PC-9 (cell line): Measurements from ENCODE around the gene SLC19A3. TPM values are rescaled to one million over a fixed set of nuclear protein-coding genes. Genes with fewer than 3 reads are reported as not detected.

Source experiments
- BruUV-seq: library from RNA; stranded (reverse); fragments of 400-500 nt; replicated peaks from 2 replicates; lab custom pipeline; 2021; lab: Mats Ljungman, UMichigan
- CTCF ChIA-PET: fragments of 300-600 bp; sonication (Branson Sonifier 250); formaldehyde crosslinking; loops from one replicate; lab custom pipeline; 2022; ENCODE audit warnings: antibody characterized with exemption; lab: Charles Lee
- POLR2A ChIA-PET: fragments of 300-600 bp; sonication (Branson Sonifier 250); formaldehyde crosslinking; loops from one replicate; lab custom pipeline; 2022; ENCODE audit warnings: antibody characterized with exemption; ENCODE audit not compliant: unreplicated experiment; lab: Charles Lee
- DNase-seq, 2 experiments: peaks; one replicate each; pipeline versions ENCODE4 v3.0.0 to v3.0.0-alpha.2; 2015 to 2022; ENCODE audit warnings: mixed read lengths in 1 of 2
- H2AFZ ChIP-seq: fragments of 200-600 bp; sonication (generic); 2 replicates; pipeline ENCODE4 v1.8.1; 2017; ENCODE audit warnings: antibody characterized with exemption
- H3F3A ChIP-seq: fragments of 200-600 bp; sonication (generic); 2 replicates; pipeline ENCODE4 v1.8.1; 2017; ENCODE audit warnings: antibody characterized with exemption, mild to moderate bottlenecking, low read depth; ENCODE audit not compliant: insufficient read depth
- H3K27ac ChIP-seq: fragments of 200-600 bp; sonication (generic); 2 replicates; pipeline ENCODE4 v1.6.1; 2016; ENCODE audit warnings: mixed run types
- H3K27me3 ChIP-seq: fragments of 200-600 bp; sonication (generic); 2 replicates; pipeline ENCODE4 v1.6.1; 2016; ENCODE audit warnings: low read depth, mixed run types; ENCODE audit not compliant: insufficient read depth
- H3K36me3 ChIP-seq: fragments of 200-600 bp; sonication (generic); 2 replicates; pipeline ENCODE4 v1.6.1; 2016; ENCODE audit warnings: low read depth, mixed run types
- H3K4me1 ChIP-seq: fragments of 200-600 bp; sonication (generic); replicated peaks from 2 replicates; pipeline ENCODE4 v1.6.1; 2016; ENCODE audit warnings: mixed run types; ENCODE audit not compliant: insufficient read depth
- H3K4me2 ChIP-seq: fragments of 200-600 bp; sonication (generic); 2 replicates; pipeline ENCODE4 v1.6.1; 2017; ENCODE audit warnings: mixed run types
- H3K4me3 ChIP-seq: fragments of 200-600 bp; sonication (generic); 2 replicates; pipeline ENCODE4 v1.6.1; 2016; ENCODE audit warnings: mixed run types
- H3K79me2 ChIP-seq: fragments of 200-600 bp; sonication (generic); 2 replicates; pipeline ENCODE4 v1.6.1; 2017; ENCODE audit warnings: low read depth, mixed run types
- H3K9me2 ChIP-seq: fragments of 200-600 bp; sonication (generic); 2 replicates; pipeline ENCODE4 v1.8.1; 2017; ENCODE audit warnings: mild to moderate bottlenecking; ENCODE audit not compliant: insufficient read depth
- H3K9me3 ChIP-seq: fragments of 200-600 bp; sonication (generic); 2 replicates; pipeline ENCODE4 v1.8.1; 2016; ENCODE audit warnings: low read depth; ENCODE audit not compliant: insufficient read depth
- H4K20me1 ChIP-seq: fragments of 200-600 bp; sonication (generic); 2 replicates; pipeline ENCODE4 v1.8.1; 2017; ENCODE audit not compliant: insufficient read depth
- CTCF ChIP-seq: fragments of 200-600 bp; sonication (generic); conservative IDR thresholded peaks from 2 replicates; pipeline ENCODE4 v1.6.1; 2017; ENCODE audit warnings: mixed run types, antibody characterized with exemption, mild to moderate bottlenecking, moderate library complexity
- EZH2 ChIP-seq: fragments of 200-600 bp; sonication (generic); IDR thresholded peaks from 2 replicates; pipeline ENCODE4 v1.8.0; 2017; ENCODE audit warnings: antibody characterized with exemption, low read depth
- intact Hi-C: fragments of 100-400 bp; cut with micrococcal nuclease; formaldehyde crosslinking; loops from one replicate; pipeline ENCODE4 v1.10.0; 2022; ENCODE audit not compliant: unreplicated experiment
- total RNA-seq: library from RNA; stranded (reverse); gene quantifications from 2 replicates; pipeline ENCODE4 v1.2.3, GENCODE V29; 2021

SLC19A3 gene
- total RNA-seq, 1 experiment from 2014 or later = 4.3 TPM

GRCh38 chr2:227765788-227766372, 48.1 kb upstream of the SLC19A3 start:
- Histone ChIP-seq H3K4me2 (peak overlapping the region; percentile 6; the same call in 1 of the 2 replicates), H3K79me2 (no peaks in the 10 kb centered on the region), H3F3A (peaks cover 6% of the 10 kb centered on the region), H3K27ac (no peak overlapping the region), H4K20me1 (no peaks in the 10 kb centered on the region), H3K27me3 (no peaks in the 10 kb centered on the region), H3K4me1 (peaks cover 12% of the 10 kb centered on the region), H3K9me2 (no peaks in the 10 kb centered on the region), H3K9me3 (no peaks in the 10 kb centered on the region), H2AFZ (peak overlapping the region; percentile 55; the same call in 1 of the 2 replicates), H3K36me3 (no peaks in the 10 kb centered on the region), H3K4me3 (no peak overlapping the region)
- DNase-seq = no peak
- TF ChIP-seq EZH2 (no peak), CTCF (no peak)
- CTCF ChIA-PET = interaction anchor here (0.5 to 1.5 kb wide), 10 partner anchors 10 to 527 kb away, joined by 3 to 17 read pairs (median 6); no protein-coding TSS in a partner anchor
- BruUV-seq = no TSS peak
- intact Hi-C loops = loop anchor here (1.0 to 10.0 kb wide), 8 partner anchors 63 to 636 kb away; no protein-coding TSS in a partner anchor
- POLR2A ChIA-PET = no interaction called here

GRCh38 chr2:227761740-227762476, 44.1 kb upstream of the SLC19A3 start:
- intact Hi-C loops = loop anchor here (10.0 kb wide), 1 partner anchor 187 kb away; no protein-coding TSS in a partner anchor

More at GRCh38 chr2:227761740-227762476, 44.1 kb upstream of the SLC19A3 start:
- CTCF ChIA-PET = no interaction called here
- H3K9me2 ChIP-seq = no peaks in the 10 kb centered on the region
- no TSS peak for BruUV-seq
- H3F3A ChIP-seq = peaks cover 6% of the 10 kb centered on the region
- POLR2A ChIA-PET = no interaction called here
- H3K4me2 ChIP-seq = no peak overlapping the region
- H2AFZ ChIP-seq = no peak overlapping the region
- H3K27ac ChIP-seq = no peak overlapping the region
- no peaks in the 10 kb centered on the region for H4K20me1 ChIP-seq
- no peaks in the 10 kb centered on the region for H3K36me3 ChIP-seq
- no peaks in the 10 kb centered on the region for H3K27me3 ChIP-seq
- H3K9me3 ChIP-seq = no peaks in the 10 kb centered on the region
- H3K79me2 ChIP-seq = no peaks in the 10 kb centered on the region
- no peak overlapping the region for H3K4me3 ChIP-seq
- DNase-seq = no peak
- H3K4me1 ChIP-seq = peaks cover 12% of the 10 kb centered on the region
- TF ChIP-seq CTCF (no peak), EZH2 (no peak)
